HEK293 (cell line): ENCODE results near the gene SHROOM1.

Source experiments
- CTCF ChIA-PET: fragments of 350-600 bp; formaldehyde crosslinking; extraction: SDS; loops from one replicate; lab custom pipeline; 2021; ENCODE audit warnings: antibody characterized with exemption; lab: Yijun Ruan, JAX
- POLR2A ChIA-PET: fragments of 300-600 bp; formaldehyde crosslinking; extraction: SDS; loops from one replicate; lab custom pipeline; 2020; ENCODE audit warnings: antibody characterized with exemption, inconsistent platforms; lab: Yijun Ruan, JAX
- H3K27ac ChIP-seq: fragments of 200-500 bp; sonication (Bioruptor generic); 2 replicates; pipeline ENCODE4 v1.5.1; 2014; ENCODE audit warnings: low read depth, low read length, control low read depth, inconsistent platforms; ENCODE audit errors: extremely low read depth
- H3K36me3 ChIP-seq, 2 experiments: fragments of 200-500 bp in 1 of 2; sonication (Bioruptor generic) in 1 of 2; 1 replicate in 1 of 2; 2 replicates in 1 of 2; pipeline ENCODE4 v1.5.1; 2014 to 2017; ENCODE audit warnings: inconsistent platforms in 2 of 2, low read length in 2 of 2; ENCODE audit not compliant: control insufficient read depth in 2 of 2, insufficient read depth in 1 of 2
- H3K4me1 ChIP-seq: fragments of 200-500 bp; sonication (Bioruptor generic); 2 replicates; pipeline ENCODE4 v1.5.1; 2014; ENCODE audit warnings: mild to moderate bottlenecking, low read length, inconsistent platforms; ENCODE audit not compliant: control insufficient read depth, insufficient read depth
- H3K4me3 ChIP-seq: 2 replicates; pipeline ENCODE4 v1.5.1; 2011; ENCODE audit warnings: low read depth, mild to moderate bottlenecking, control low read depth, low read length, moderate library complexity
- H3K9me3 ChIP-seq: fragments of 200-500 bp; sonication (Bioruptor generic); 2 replicates; pipeline ENCODE4 v1.5.1; 2014; ENCODE audit warnings: low read depth, low read length, inconsistent platforms; ENCODE audit not compliant: control insufficient read depth, insufficient read depth
- GFI1B ChIP-seq: fragments of 450-650 bp; formaldehyde crosslinking; IDR thresholded peaks from 2 replicates; pipeline ENCODE4 v1.5.1; 2016; ENCODE audit warnings: missing biosample characterization, missing genetic modification characterization
- INSM2 ChIP-seq: fragments of 450-650 bp; formaldehyde crosslinking; IDR thresholded peaks from 2 replicates; pipeline ENCODE4 v1.5.1; 2016; ENCODE audit warnings: missing biosample characterization, missing genetic modification characterization
- KLF17 ChIP-seq: fragments of 450-650 bp; formaldehyde crosslinking; IDR thresholded peaks from 2 replicates; pipeline ENCODE4 v1.5.1; 2016; ENCODE audit warnings: missing biosample characterization, missing genetic modification characterization
- KLF9 ChIP-seq: fragments of 450-650 bp; formaldehyde crosslinking; IDR thresholded peaks from 2 replicates; pipeline ENCODE4 v1.5.1; 2016; ENCODE audit warnings: missing biosample characterization, missing genetic modification characterization, low read depth
- PRDM10 ChIP-seq: fragments of 450-650 bp; formaldehyde crosslinking; IDR thresholded peaks from 2 replicates; pipeline ENCODE4 v1.5.1; 2016; ENCODE audit warnings: missing biosample characterization, missing genetic modification characterization
- ZEB2 ChIP-seq: fragments of 450-650 bp; formaldehyde crosslinking; IDR thresholded peaks from 2 replicates; pipeline ENCODE4 v1.5.1; 2016; ENCODE audit warnings: missing biosample characterization, missing genetic modification characterization
- ZFHX2 ChIP-seq: fragments of 450-650 bp; formaldehyde crosslinking; conservative IDR thresholded peaks from 2 replicates; pipeline ENCODE4 v1.5.1; 2016; ENCODE audit warnings: missing biosample characterization, missing genetic modification characterization
- ZNF133 ChIP-seq: fragments of 450-650 bp; formaldehyde crosslinking; IDR thresholded peaks from 2 replicates; pipeline ENCODE4 v1.5.1; 2016; ENCODE audit warnings: missing biosample characterization, missing genetic modification characterization
- ZNF18 ChIP-seq: fragments of 450-650 bp; formaldehyde crosslinking; IDR thresholded peaks from 2 replicates; pipeline ENCODE4 v1.5.1; 2016; ENCODE audit warnings: missing biosample characterization, missing genetic modification characterization
- ZNF211 ChIP-seq: fragments of 450-650 bp; formaldehyde crosslinking; IDR thresholded peaks from 2 replicates; pipeline ENCODE4 v1.5.1; 2016; ENCODE audit warnings: low read depth, missing biosample characterization, missing genetic modification characterization
- ZNF24 ChIP-seq: fragments of 450-650 bp; formaldehyde crosslinking; IDR thresholded peaks from 2 replicates; pipeline ENCODE4 v1.5.1; 2016; ENCODE audit warnings: missing biosample characterization, missing genetic modification characterization
- ZNF248 ChIP-seq: fragments of 450-650 bp; formaldehyde crosslinking; IDR thresholded peaks from 2 replicates; pipeline ENCODE4 v1.5.1; 2017; ENCODE audit warnings: missing biosample characterization, missing genetic modification characterization
- ZNF26 ChIP-seq: fragments of 450-650 bp; formaldehyde crosslinking; IDR thresholded peaks from 2 replicates; pipeline ENCODE4 v1.5.1; 2016; ENCODE audit warnings: missing biosample characterization, missing genetic modification characterization
- ZNF510 ChIP-seq: fragments of 450-650 bp; formaldehyde crosslinking; IDR thresholded peaks from 2 replicates; pipeline ENCODE4 v1.5.1; 2018; ENCODE audit warnings: mild to moderate bottlenecking, missing genetic modification characterization, missing biosample characterization; ENCODE audit not compliant: insufficient replicate concordance
- ZNF623 ChIP-seq: fragments of 450-650 bp; formaldehyde crosslinking; IDR thresholded peaks from 2 replicates; pipeline ENCODE4 v1.5.1; 2016; ENCODE audit warnings: missing biosample characterization, missing genetic modification characterization
- ZNF791 ChIP-seq: fragments of 450-650 bp; formaldehyde crosslinking; IDR thresholded peaks from 2 replicates; pipeline ENCODE4 v1.5.1; 2016; ENCODE audit warnings: missing biosample characterization, missing genetic modification characterization
- ZNF830 ChIP-seq: fragments of 450-650 bp; IDR thresholded peaks from 2 replicates; pipeline ENCODE4 v1.5.0; 2018; ENCODE audit warnings: missing biosample characterization, missing genetic modification characterization, low read depth, mild to moderate bottlenecking, moderate library complexity
- ZNF843 ChIP-seq: fragments of 450-650 bp; formaldehyde crosslinking; IDR thresholded peaks from 2 replicates; pipeline ENCODE4 v1.5.1; 2016; ENCODE audit warnings: missing biosample characterization, missing genetic modification characterization
- ZSCAN23 ChIP-seq: fragments of 450-650 bp; formaldehyde crosslinking; IDR thresholded peaks from 2 replicates; pipeline ENCODE4 v1.5.1; 2016; ENCODE audit warnings: missing biosample characterization, missing genetic modification characterization

The SHROOM1 gene

GRCh38 chr5:132840313-132840712, 9.9 kb upstream of the SHROOM1 start (continued):
- no peak for TF ChIP-seq ZNF830 (tag by site-specific recombination)
- TF ChIP-seq, all 188 proteins: peak for 0

- Histone ChIP-seq H3K36me3 (no peaks in the 10 kb centered on the region), H3K27ac (no peak overlapping the region), H3K4me1 (no peaks in the 10 kb centered on the region), H3K9me3 (no peaks in the 10 kb centered on the region), H3K4me3 (no peak overlapping the region)
- ChIA-PET POLR2A (interaction anchor here (0.8 kb wide), 1 partner anchor 15 kb away, joined by 3 read pairs; no protein-coding TSS in a partner anchor), CTCF (interaction anchor here (0.6 to 1.0 kb wide), 3 partner anchors 10 to 25 kb away, joined by 3 to 4 read pairs (median 3); no protein-coding TSS in a partner anchor)
- no peak for TF ChIP-seq ZFHX2 (tag by site-specific recombination)
- no peak for TF ChIP-seq ZNF623 (tag by site-specific recombination)
- no peak for TF ChIP-seq ZSCAN23
- TF ChIP-seq ZNF133 (tag by site-specific recombination): no peak
- no peak for TF ChIP-seq ZEB2 (tag by site-specific recombination)
- TF ChIP-seq ZNF18: no peak
- TF ChIP-seq ZNF791 (tag by site-specific recombination): no peak
- TF ChIP-seq KLF9 (tag by site-specific recombination): no peak
- no peak for TF ChIP-seq ZNF26 (tag by site-specific recombination)
- no peak for TF ChIP-seq PRDM10 (tag by site-specific recombination)
- no peak for TF ChIP-seq GFI1B (tag by site-specific recombination)
- TF ChIP-seq ZNF24: no peak
- no peak for TF ChIP-seq ZNF510 (tag by site-specific recombination)
- no peak for TF ChIP-seq ZNF843
- no peak for TF ChIP-seq ZNF248
- no peak for TF ChIP-seq INSM2
- TF ChIP-seq ZNF211: no peak
- no peak for TF ChIP-seq KLF17 (tag by site-specific recombination)
- TF ChIP-seq, all 188 proteins: peak for 0
Measured at GRCh38 chr5:132839426-132840301, 9.2 kb upstream of the SHROOM1 start.
